MM.1S (cell line): ENCODE results near the gene SNAPC4.

ENCODE experiments used
- DNase-seq: peaks from one replicate; pipeline ENCODE4 v3.0.0-alpha.2; 2015
- H2AFZ ChIP-seq: fragments of 300-600 bp; sonication (generic); 2 replicates; pipeline ENCODE4 v1.6.0; 2016; ENCODE audit warnings: antibody characterized with exemption, low read length
- H3F3A ChIP-seq: fragments of 300-600 bp; sonication (generic); 2 replicates; pipeline ENCODE4 v1.6.1; 2016; ENCODE audit warnings: mild to moderate bottlenecking, antibody characterized with exemption, low read length, moderate library complexity, mixed read lengths; ENCODE audit not compliant: insufficient read depth
- H3K27ac ChIP-seq: fragments of 300-600 bp; sonication (generic); 2 replicates; pipeline ENCODE4 v1.5.1; 2016; ENCODE audit warnings: mild to moderate bottlenecking, low read length
- H3K27me3 ChIP-seq: fragments of 300-600 bp; sonication (generic); replicated peaks from 2 replicates; pipeline ENCODE4 v1.6.0; 2016; ENCODE audit warnings: low read length; ENCODE audit not compliant: insufficient read depth
- H3K36me3 ChIP-seq: fragments of 300-600 bp; sonication (generic); replicated peaks from 2 replicates; pipeline ENCODE4 v1.6.1; 2016; ENCODE audit warnings: mild to moderate bottlenecking, low read length, mixed read lengths; ENCODE audit not compliant: insufficient read depth
- H3K4me1 ChIP-seq: fragments of 300-600 bp; sonication (generic); 2 replicates; pipeline ENCODE4 v1.6.1; 2016; ENCODE audit warnings: low read length, mixed read lengths
- H3K4me2 ChIP-seq: fragments of 300-600 bp; sonication (generic); 2 replicates; pipeline ENCODE4 v1.6.0; 2016; ENCODE audit warnings: low read depth, low read length
- H3K4me3 ChIP-seq: fragments of 300-600 bp; sonication (generic); 2 replicates; pipeline ENCODE4 v1.5.1; 2016; ENCODE audit warnings: low read length, mixed read lengths
- H3K79me2 ChIP-seq: fragments of 300-600 bp; sonication (generic); 2 replicates; pipeline ENCODE4 v1.6.1; 2016; ENCODE audit warnings: mixed run types, low read length, mixed read lengths
- H3K9ac ChIP-seq: fragments of 300-600 bp; sonication (generic); 2 replicates; pipeline ENCODE4 v1.6.1; 2016; ENCODE audit warnings: low read length, mixed read lengths
- H3K9me2 ChIP-seq: fragments of 300-600 bp; sonication (generic); replicated peaks from 2 replicates; pipeline ENCODE4 v1.6.1; 2016; ENCODE audit warnings: mild to moderate bottlenecking, low read length, mixed read lengths; ENCODE audit not compliant: insufficient read depth
- H3K9me3 ChIP-seq: fragments of 300-600 bp; sonication (generic); replicated peaks from 2 replicates; pipeline ENCODE4 v1.6.1; 2016; ENCODE audit warnings: mild to moderate bottlenecking, low read length, mixed read lengths; ENCODE audit not compliant: insufficient read depth
- H4K20me1 ChIP-seq: fragments of 300-600 bp; sonication (generic); 2 replicates; pipeline ENCODE4 v1.6.1; 2016; ENCODE audit warnings: mild to moderate bottlenecking, low read length, moderate library complexity, mixed read lengths; ENCODE audit not compliant: insufficient read depth
- EZH2 ChIP-seq: fragments of 300-600 bp; sonication (generic); optimal IDR thresholded peaks from 2 replicates; pipeline ENCODE3; 2017; ENCODE audit warnings: low read depth, mild to moderate bottlenecking, antibody characterized with exemption, low read length, mixed read lengths
- EZH2phosphoT487 ChIP-seq: fragments of 300-600 bp; sonication (generic); IDR thresholded peaks from 2 replicates; pipeline ENCODE4 v1.6.1; 2018; ENCODE audit warnings: antibody characterized with exemption, low read length
- TF ChIP-seq, protein P1 (sequence below): fragments of 300-600 bp; sonication (generic); IDR thresholded peaks from 2 replicates; pipeline ENCODE4 v1.5.1; 2016; ENCODE audit warnings: antibody characterized with exemption, low read length, mixed read lengths

Gene SNAPC4

GRCh38 chr9:136375096-136375495 is 24.9 kb downstream of the SNAPC4 start:
- Histone ChIP-seq H3K9ac (no peak overlapping the region), H3K27ac (no peak overlapping the region), H3K9me2 (no peaks in the 10 kb centered on the region), H3K36me3 (no peaks in the 10 kb centered on the region), H3K4me1 (no peaks in the 10 kb centered on the region), H3K4me3 (no peak overlapping the region), H4K20me1 (no peaks in the 10 kb centered on the region), H3F3A (no peaks in the 10 kb centered on the region), H3K4me2 (no peak overlapping the region), H2AFZ (no peak overlapping the region), H3K27me3 (peaks cover 15% of the 10 kb centered on the region; the same call in 1 of the 2 replicates), H3K9me3 (no peaks in the 10 kb centered on the region), H3K79me2 (no peaks in the 10 kb centered on the region)
- no peak for DNase-seq
- TF ChIP-seq EZH2, result no peak
- TF ChIP-seq, protein P1, sequence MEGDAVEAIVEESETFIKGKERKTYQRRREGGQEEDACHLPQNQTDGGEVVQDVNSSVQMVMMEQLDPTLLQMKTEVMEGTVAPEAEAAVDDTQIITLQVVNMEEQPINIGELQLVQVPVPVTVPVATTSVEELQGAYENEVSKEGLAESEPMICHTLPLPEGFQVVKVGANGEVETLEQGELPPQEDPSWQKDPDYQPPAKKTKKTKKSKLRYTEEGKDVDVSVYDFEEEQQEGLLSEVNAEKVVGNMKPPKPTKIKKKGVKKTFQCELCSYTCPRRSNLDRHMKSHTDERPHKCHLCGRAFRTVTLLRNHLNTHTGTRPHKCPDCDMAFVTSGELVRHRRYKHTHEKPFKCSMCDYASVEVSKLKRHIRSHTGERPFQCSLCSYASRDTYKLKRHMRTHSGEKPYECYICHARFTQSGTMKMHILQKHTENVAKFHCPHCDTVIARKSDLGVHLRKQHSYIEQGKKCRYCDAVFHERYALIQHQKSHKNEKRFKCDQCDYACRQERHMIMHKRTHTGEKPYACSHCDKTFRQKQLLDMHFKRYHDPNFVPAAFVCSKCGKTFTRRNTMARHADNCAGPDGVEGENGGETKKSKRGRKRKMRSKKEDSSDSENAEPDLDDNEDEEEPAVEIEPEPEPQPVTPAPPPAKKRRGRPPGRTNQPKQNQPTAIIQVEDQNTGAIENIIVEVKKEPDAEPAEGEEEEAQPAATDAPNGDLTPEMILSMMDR, result no peak
- TF ChIP-seq EZH2phosphoT487, result no peak

- Histone ChIP-seq H4K20me1 (no peaks in the 10 kb centered on the region), H3K4me3 (no peak overlapping the region), H3K9me3 (no peaks in the 10 kb centered on the region), H3K4me2 (no peak overlapping the region), H3K27ac (no peak overlapping the region), H2AFZ (no peak overlapping the region), H3F3A (no peaks in the 10 kb centered on the region), H3K79me2 (no peaks in the 10 kb centered on the region), H3K4me1 (no peaks in the 10 kb centered on the region), H3K36me3 (no peaks in the 10 kb centered on the region), H3K9ac (no peak overlapping the region), H3K27me3 (peaks cover 24% of the 10 kb centered on the region), H3K9me2 (no peaks in the 10 kb centered on the region)
- no peak for DNase-seq
- no peak for TF ChIP-seq EZH2
- TF ChIP-seq EZH2phosphoT487, result no peak
- TF ChIP-seq, protein P1, result no peak
These were observed 25.8 kb downstream of the SNAPC4 start for GRCh38 chr9:136374183-136374575.

- Histone ChIP-seq H4K20me1 (no peaks in the 10 kb centered on the region), H2AFZ (no peak within 1 kb of the TSS), H3K36me3 (no peaks in the 10 kb centered on the region), H3K9ac (no peak within 1 kb of the TSS), H3K4me3 (no peak within 1 kb of the TSS), H3K9me3 (no peaks in the 10 kb centered on the region), H3K27ac (no peak within 1 kb of the TSS), H3K27me3 (peaks cover 28% of the 10 kb centered on the region), H3K4me1 (no peaks in the 10 kb centered on the region), H3K4me2 (no peak within 1 kb of the TSS), H3K79me2 (no peaks in the 10 kb centered on the region), H3F3A (no peaks in the 10 kb centered on the region), H3K9me2 (no peaks in the 10 kb centered on the region)
- no peak for DNase-seq
- no peak for TF ChIP-seq EZH2
- TF ChIP-seq, protein P1, result no peak
- no peak for TF ChIP-seq EZH2phosphoT487
These were observed 26.4 kb downstream of the SNAPC4 start, which contains the start of gene CARD9 for GRCh38 chr9:136373300-136374182. Gene CARD9, minus strand, starts transcription at chr9:136373669. Its CDS starts 1,591 bp downstream, at chr9:136372078.
